ENCODE data around the gene BLOC1S4. TPM values are rescaled to one million over a fixed set of nuclear protein-coding genes. Genes with fewer than 3 reads are reported as not detected.
"Not testable (repeated sequence)": the region's sequence is repeated elsewhere in the genome, so short reads cannot be mapped to it uniquely, and the experiment has no call there.

Gene BLOC1S4, protein sequence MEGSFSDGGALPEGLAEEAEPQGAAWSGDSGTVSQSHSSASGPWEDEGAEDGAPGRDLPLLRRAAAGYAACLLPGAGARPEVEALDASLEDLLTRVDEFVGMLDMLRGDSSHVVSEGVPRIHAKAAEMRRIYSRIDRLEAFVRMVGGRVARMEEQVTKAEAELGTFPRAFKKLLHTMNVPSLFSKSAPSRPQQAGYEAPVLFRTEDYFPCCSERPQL
- 55.9 TPM for polyA plus RNA-seq

DNA sequence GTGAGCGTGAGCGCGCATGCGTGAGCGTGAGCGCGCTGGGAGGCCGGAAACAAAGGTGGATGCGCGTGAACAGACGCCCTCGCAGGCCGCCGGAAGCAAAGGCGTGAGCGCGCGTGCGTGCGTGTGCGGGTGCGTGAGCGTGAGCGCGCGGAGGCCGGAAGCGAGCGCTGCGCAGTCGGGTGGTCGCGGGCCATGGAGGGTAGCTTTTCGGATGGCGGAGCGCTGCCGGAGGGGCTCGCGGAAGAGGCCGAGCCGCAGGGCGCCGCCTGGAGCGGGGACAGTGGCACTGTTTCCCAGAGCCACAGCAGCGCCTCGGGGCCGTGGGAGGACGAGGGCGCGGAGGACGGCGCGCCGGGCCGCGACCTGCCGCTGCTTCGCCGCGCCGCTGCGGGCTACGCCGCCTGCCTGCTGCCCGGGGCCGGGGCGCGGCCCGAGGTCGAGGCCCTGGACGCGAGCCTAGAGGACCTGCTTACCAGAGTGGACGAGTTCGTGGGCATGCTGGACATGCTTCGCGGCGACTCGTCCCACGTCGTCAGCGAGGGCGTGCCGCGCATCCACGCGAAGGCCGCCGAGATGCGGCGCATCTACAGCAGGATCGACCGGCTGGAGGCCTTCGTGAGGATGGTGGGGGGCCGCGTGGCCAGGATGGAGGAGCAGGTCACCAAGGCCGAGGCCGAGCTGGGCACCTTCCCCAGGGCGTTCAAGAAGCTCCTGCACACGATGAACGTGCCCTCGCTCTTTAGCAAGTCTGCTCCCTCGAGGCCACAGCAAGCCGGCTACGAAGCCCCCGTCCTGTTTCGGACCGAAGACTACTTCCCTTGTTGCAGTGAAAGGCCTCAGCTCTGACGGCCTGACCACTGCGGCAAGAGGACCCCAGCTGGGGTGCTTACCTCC is at the start of gene BLOC1S4:
TSS of gene BLOC1S4 (plus strand) at position 157 of the 894 bp plus-strand sequence. CDS start at position 193, 36 bp downstream.
- H3K27ac Mint-ChIP-seq: peak within 1 kb of the TSS; percentile 91 to 97 (median 96)
- no peaks in the 10 kb centered on the region for H3K36me3 Mint-ChIP-seq
- H3K9me3 Mint-ChIP-seq: no peaks in the 10 kb centered on the region
- peak within 1 kb of the TSS; percentile 91 to 99 (median 97) for H3K4me3 Mint-ChIP-seq
- H3K4me1 Mint-ChIP-seq: peaks cover 11 to 30% (median 18%) of the 10 kb centered on the region in 3 donors
- no peaks in the 10 kb centered on the region for H3K27me3 Mint-ChIP-seq

DNA sequence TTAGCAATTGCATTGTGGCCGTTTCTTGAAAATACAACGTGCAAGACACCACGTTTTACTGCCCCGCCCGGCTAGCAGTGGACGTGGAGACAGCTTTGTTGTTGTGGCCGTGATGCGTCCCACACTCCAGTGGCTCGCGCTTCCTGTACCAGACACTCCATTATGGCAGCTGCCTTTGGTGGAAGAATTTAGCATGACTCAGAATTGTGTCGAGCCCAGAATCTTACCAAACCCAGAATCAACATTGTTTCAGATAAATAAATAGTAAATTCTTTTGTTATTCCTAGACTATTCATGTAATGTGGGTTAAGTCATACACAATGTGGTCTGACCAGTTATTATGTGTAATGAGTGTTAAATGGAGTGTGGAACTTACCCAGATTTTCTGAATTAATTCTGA is 47.6 kb upstream of the BLOC1S4 start:
- H3K27ac Mint-ChIP-seq: no peak overlapping the region
- H3K27me3 Mint-ChIP-seq: peaks cover 11% of the 10 kb centered on the region
- H3K4me3 Mint-ChIP-seq: no peak overlapping the region
- H3K36me3 Mint-ChIP-seq: peaks cover 6% of the 10 kb centered on the region
- H3K9me3 Mint-ChIP-seq: no peaks in the 10 kb centered on the region
- peaks cover 2 to 4% (median 3%) of the 10 kb centered on the region in 3 donors for H3K4me1 Mint-ChIP-seq

DNA sequence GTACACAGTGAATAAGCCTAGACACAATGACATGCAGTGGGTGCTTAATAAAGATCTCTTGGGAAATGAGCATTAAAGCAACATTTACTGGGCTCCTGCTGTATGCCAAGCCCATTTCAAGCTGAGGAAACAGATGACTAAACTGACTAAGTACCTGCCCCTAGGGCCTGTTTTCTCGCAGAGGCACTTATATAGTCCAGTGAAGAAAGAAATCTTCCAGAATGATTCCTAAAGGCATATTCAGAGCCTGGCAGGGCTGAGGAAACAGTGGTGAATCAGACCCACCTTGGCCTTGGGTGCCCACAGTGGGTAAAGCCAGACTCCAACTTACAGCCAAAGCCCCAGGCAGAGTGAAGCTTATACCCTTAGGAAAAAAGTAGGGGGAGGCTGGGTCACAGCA is 44.3 kb upstream of the BLOC1S4 start:
- Mint-ChIP-seq H3K27ac (peak overlapping the region in 1 of 3 donors; percentile 88), H3K36me3 (peaks cover 8% of the 10 kb centered on the region), H3K9me3 (no peaks in the 10 kb centered on the region), H3K27me3 (peaks cover 8% of the 10 kb centered on the region), H3K4me1 (peaks cover 25 to 30% (median 26%) of the 10 kb centered on the region in 3 donors), H3K4me3 (peak overlapping the region in 1 of 4 donors; percentile 44)

DNA sequence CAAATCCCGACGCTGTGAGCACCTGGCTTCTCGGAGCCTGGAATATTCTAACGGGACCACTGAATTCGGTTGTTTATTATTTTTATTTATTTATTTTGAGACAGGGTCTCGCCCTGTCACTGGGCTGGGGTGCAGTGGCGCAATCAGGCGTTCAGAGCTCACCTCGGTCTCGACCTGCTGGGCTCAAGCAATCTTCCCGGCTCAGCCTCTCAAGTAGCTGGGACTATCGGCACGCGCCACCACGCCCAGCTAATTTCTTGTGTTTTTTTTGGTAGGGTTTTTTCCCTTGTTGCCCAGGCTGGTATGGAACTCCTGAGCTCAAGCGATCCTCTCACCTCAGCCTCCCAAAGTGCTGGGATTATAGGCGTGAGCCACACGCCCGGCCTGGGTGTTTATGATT is 43.8 kb upstream of the BLOC1S4 start:
- peaks cover 26 to 33% (median 28%) of the 10 kb centered on the region in 3 donors for H3K4me1 Mint-ChIP-seq
- H3K9me3 Mint-ChIP-seq: no peaks in the 10 kb centered on the region
- H3K36me3 Mint-ChIP-seq: peaks cover 8% of the 10 kb centered on the region
- peaks cover 5% of the 10 kb centered on the region for H3K27me3 Mint-ChIP-seq
- peak overlapping the region in 1 of 3 donors; percentile 88 for H3K27ac Mint-ChIP-seq
- H3K4me3 Mint-ChIP-seq: no peak overlapping the region

DNA sequence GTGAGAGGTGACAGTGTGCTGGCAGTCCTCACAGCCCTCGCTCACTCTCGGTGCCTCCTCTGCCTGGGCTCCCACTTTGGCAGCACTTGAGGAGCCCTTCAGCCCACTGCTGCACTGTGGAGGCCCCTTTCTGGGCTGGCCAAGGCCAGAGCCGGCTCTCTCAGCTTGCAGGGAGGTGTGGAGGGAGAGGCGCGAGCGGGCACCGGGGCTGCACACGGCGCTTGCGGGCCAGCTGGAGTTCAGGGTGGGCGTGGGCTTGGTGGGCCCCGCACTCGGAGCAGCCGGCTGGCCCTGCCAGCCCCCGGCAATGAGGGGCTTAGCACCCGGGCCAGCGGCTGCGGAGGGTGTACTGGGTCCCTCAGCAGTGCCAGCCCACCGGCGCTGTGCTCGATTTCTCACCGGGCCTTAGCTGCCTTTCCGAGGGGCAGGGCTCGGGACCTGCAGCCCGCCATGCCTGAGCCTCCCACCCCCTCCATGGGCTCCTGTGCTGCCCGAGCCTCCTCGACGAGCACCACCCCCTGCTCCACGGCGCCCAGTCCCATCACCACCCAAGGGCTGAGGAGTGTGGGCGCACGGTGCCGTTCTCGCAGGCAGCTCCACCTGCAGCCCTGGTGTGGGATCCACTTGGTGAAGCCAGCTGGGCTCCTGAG is 43.3 kb upstream of the BLOC1S4 start:
- not testable (repeated sequence) for H3K27me3 Mint-ChIP-seq, H3K9me3 Mint-ChIP-seq
- peak overlapping the region in 1 of 4 donors; percentile 95 for H3K4me3 Mint-ChIP-seq

DNA sequence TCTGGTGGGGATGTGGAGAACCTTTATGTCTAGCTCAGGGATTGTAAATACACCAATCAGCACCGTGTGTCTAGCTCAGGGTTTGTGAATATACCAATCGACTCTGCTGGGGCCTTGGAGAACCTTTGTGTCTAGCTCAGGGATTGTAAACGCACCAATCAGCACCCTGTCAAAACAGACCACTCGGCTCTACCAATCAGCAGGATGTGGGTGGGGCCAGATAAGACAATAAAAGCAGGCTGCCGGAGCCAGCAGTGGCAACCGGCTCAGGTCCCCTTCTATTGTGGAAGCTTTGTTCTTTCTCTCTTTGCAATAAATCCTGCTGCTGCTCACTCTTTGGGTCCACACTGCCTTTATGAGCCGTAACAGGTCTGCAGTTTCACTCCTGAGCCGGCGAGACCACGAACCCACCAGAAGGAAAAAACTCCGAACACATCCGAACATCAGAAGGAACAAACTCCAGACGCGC is 42.7 kb upstream of the BLOC1S4 start:
- peak overlapping the region; percentile 93 to 100 (median 97) for H3K4me3 Mint-ChIP-seq
- H3K9me3 Mint-ChIP-seq, H3K36me3 Mint-ChIP-seq, H3K27me3 Mint-ChIP-seq: not testable (repeated sequence)
- peak overlapping the region; percentile 97 for H3K27ac Mint-ChIP-seq
- peaks cover 30 to 33% (median 33%) of the 10 kb centered on the region in 3 donors for H3K4me1 Mint-ChIP-seq

More for the DNA sequence above, 43.3 kb upstream of the BLOC1S4 start:
- H3K36me3 Mint-ChIP-seq: not testable (repeated sequence)
- Mint-ChIP-seq H3K4me1 (peaks cover 29 to 33% (median 31%) of the 10 kb centered on the region in 3 donors), H3K27ac (peak overlapping the region; percentile 97)

DNA sequence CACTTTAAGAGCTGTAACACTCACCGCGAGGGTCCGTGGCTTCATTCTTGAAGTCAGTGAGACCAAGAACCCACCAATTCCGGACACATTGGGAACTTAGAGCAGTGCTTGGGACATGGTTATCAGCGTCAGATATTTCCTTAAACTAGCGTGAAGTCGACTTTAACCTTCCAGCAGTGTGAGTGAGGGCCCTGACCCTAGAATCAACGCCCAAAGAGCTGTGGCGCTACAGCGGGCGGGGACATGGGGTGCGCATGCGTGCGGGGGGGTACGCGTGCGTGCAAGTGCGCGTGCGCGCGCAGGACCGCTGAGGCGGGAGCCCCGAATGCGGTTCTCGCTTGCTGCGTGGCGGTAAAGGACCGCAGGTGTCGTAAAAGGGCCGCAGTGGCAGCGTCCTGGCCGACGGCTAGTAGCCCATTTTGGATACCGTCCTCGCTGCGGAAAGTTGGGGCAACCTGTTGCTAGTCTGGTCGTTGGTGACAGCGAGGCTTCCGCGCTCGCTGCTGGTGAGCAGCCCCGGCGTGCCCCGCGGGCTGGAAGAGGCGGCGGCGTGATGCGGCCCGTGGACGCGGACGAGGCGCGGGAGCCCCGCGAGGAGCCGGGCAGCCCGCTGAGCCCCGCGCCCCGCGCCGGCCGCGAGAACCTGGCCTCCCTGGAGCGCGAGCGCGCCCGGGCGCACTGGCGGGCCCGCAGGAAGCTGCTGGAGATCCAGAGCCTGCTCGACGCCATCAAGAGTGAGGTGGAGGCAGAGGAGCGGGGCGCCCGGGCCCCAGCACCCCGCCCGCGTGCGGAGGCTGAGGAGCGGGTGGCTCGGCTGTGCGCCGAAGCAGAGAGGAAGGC is 42.1 kb upstream of the BLOC1S4 start:
- Mint-ChIP-seq H3K4me1 (peaks cover 30 to 34% (median 33%) of the 10 kb centered on the region in 3 donors), H3K9me3 (no peaks in the 10 kb centered on the region), H3K4me3 (peak overlapping the region; percentile 93 to 100 (median 97)), H3K27ac (peak overlapping the region; percentile 97), H3K36me3 (peaks cover 6% of the 10 kb centered on the region), H3K27me3 (peaks cover 5% of the 10 kb centered on the region)

DNA sequence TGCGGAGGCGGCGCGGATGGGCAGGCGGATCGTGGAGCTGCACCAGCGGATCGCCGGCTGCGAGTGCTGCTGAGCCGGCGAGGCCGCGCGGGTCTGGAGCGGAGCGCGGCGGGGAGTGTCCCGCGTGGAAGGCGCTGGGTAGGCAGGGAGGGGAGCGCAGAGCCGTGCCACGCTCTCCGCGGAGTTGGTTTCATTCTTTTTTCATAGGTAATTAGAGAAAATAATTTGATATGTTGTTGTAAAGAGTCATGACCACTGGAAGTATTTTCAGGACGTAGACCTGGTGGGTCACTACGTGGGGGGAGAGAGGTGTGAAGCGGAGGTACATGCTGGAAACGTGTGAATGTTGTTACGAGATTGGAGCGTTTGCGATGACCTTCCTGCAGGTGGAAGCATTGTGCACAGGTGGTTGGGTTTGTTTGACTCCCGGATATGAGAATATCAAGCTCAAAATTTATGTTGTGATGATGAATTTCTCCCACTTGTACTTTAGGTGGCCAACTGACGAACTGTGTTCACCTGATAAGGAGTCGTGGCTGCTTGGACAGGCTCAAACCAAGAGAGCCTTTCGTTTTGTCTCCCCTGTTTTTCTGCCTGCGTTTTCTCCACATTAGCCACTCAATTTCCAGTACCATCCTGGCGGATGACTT is 41.3 kb upstream of the BLOC1S4 start:
- Mint-ChIP-seq H3K9me3 (no peaks in the 10 kb centered on the region), H3K4me3 (peak overlapping the region; percentile 93 to 100 (median 97)), H3K27me3 (peaks cover 4% of the 10 kb centered on the region), H3K4me1 (peaks cover 30 to 36% (median 33%) of the 10 kb centered on the region in 3 donors), H3K27ac (peak overlapping the region; percentile 90 to 97 (median 97)), H3K36me3 (peaks cover 6% of the 10 kb centered on the region)

DNA sequence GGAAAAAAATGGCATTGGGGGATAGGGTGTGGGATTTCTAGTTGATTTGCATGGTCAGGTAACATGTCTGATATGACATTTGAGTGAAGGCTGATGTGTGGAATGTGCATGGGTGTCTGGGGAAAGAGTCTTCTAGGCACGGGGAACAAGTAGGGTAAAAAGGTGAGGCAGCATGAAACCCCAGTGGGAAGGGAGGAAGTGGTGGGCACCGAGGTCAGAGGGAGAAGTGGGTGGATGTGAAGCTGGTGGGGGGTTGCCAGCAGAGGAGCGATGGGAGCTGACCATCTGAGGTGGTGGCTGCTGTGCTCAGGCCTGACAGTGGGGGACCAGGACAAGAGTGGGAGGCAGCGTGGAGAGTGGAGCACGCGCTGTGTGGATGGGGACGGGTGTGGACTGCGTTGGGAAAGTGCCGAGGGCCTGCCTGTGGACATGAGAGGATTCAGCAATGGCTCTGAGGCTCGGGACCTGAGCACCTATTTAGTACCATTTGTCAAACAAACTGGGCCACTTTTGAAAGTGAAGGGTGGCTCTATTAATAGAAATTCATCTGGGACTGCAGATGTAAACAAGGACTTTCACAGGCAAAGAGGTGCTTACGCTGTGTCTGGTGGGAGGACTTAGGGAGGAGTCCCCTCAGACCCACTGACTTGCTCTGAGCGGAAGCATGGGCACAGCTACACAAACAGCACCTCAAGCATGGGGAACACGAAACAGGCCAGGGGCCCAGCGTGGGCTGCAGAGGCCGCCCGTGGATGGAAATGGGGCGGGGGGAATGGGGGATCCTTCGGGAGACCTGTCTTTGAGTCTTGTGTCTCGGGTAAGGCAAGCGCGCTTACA is 39.0 kb upstream of the BLOC1S4 start:
- H3K4me1 Mint-ChIP-seq: peaks cover 30 to 36% (median 33%) of the 10 kb centered on the region in 3 donors
- H3K9me3 Mint-ChIP-seq: peaks cover 0 to 4% (median 0%) of the 10 kb centered on the region in 3 donors
- peaks cover 2% of the 10 kb centered on the region for H3K36me3 Mint-ChIP-seq
- H3K27ac Mint-ChIP-seq: peak overlapping the region in 2 of 3 donors; percentile 24 to 97
- no peaks in the 10 kb centered on the region for H3K27me3 Mint-ChIP-seq
- H3K4me3 Mint-ChIP-seq: peak overlapping the region; percentile 3 to 95 (median 47)

DNA sequence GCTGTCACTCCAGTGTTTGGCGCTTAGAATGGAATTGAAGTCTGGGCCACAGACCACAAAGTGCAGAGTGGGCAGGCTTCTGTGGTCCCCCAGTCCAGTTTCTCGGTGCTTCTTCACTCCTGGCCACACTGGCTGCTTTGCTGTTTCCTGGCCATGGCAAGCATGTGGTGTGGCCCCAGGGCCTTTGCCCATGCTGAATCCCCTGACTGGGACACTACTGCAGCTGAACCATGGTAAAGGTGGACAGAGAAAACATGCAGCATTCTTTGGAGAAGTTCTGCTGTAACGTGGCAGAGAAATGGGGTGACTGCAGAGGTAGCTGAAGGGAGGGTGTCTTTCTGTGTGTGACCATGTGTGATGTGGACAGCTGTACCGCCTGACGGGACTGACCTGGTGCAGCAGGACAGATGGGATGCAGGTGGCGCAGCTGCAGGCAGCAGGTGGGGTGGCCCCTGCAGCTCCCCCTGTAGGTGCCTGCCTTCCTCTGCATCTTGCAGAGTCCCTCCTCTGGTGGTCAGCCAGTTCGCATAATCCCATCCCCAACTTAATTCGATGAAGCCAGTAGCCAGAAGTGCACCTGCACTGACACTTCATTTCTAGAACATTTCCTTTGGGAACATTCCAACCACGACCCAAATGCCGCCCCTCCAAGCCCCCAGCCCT is 35.5 kb upstream of the BLOC1S4 start:
- Mint-ChIP-seq H3K4me1 (peaks cover 13 to 22% (median 14%) of the 10 kb centered on the region in 3 donors), H3K4me3 (no peak overlapping the region), H3K36me3 (peaks cover 2% of the 10 kb centered on the region), H3K27ac (no peak overlapping the region), H3K27me3 (no peaks in the 10 kb centered on the region), H3K9me3 (peaks cover 0 to 4% (median 0%) of the 10 kb centered on the region in 3 donors)

DNA sequence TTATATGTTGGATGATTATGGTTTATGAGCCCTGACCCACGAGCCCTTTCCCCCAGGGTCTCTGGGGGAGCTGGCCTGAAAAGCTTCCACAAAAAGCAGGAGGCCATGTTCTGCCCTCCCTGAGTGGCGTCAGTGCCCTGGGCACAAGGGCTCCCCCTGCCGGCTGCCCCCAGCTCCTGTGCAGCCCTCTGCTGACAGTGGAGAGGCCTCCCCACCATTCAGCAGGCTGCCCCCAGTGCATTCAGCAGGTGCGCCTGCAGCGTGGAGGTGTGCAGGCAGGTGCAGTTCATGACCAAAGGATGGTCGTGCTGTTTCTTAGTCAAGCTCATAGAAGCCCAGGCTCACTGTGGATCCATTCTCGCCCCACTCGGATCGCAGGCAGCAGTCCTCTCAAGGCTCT is 34.8 kb upstream of the BLOC1S4 start:
- Mint-ChIP-seq H3K4me1 (peaks cover 7 to 15% (median 9%) of the 10 kb centered on the region in 3 donors), H3K4me3 (no peak overlapping the region), H3K9me3 (peaks cover 0 to 4% (median 0%) of the 10 kb centered on the region in 3 donors), H3K27me3 (no peaks in the 10 kb centered on the region), H3K27ac (no peak overlapping the region), H3K36me3 (peaks cover 2% of the 10 kb centered on the region)

DNA sequence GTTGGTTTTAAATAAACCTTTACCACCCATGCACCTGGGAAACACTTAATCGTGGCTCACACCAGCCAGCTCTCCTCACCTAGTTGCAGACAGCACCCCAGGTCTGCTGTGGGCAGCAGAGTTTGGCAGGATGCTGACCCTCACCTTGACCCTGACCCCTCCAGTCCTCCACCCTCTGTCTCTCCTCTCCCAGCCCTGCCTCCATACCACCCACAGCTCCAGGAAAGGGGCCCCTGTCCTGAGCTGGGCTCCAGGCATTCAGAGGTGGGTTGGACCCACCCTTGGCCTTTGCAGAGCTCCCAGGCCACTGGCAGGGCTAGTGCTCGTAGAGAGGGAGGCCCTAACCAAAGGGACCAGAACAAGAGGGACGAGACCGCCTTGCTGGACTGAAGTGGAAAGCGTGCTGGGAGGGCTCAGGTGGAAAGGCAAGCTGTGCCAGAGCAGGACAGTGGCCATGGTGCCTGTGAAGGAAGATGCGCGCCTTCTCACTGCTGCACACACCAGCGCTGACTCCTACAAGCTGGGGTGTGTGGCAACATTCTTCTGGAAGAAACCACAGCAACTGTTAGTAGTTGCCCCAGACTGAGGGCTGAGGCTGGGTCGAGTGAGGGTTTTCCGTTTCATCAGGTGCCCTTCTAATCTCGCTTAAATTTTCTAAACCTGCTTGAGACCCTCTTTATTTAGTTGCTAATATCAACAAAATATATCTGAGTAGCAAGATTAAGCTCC is 32.9 kb upstream of the BLOC1S4 start:
- no peaks in the 10 kb centered on the region for H3K36me3 Mint-ChIP-seq
- H3K9me3 Mint-ChIP-seq: peaks cover 0 to 4% (median 0%) of the 10 kb centered on the region in 3 donors
- no peak overlapping the region for H3K27ac Mint-ChIP-seq
- peaks cover 0 to 4% (median 0%) of the 10 kb centered on the region in 3 donors for H3K4me1 Mint-ChIP-seq
- H3K27me3 Mint-ChIP-seq: peaks cover 5% of the 10 kb centered on the region
- H3K4me3 Mint-ChIP-seq: no peak overlapping the region

Data from IgD-negative memory B cell (primary cell).